HS-5 (cell line): Measurements from ENCODE around the gene UBAC2.

ENCODE experiments used
- DNase-seq: peaks from one replicate; pipeline ENCODE4 v3.0.0-alpha.2; 2012; ENCODE audit warnings: low read depth

UBAC2 gene

GRCh38 chr13:99339230-99339721 lies 138.6 kb downstream of the UBAC2 start:
- DNase-seq: no peak

GRCh38 chr13:99339736-99340397 lies 139.2 kb downstream of the UBAC2 start:
- no peak for DNase-seq

GRCh38 chr13:99340638-99341037 lies 140.0 kb downstream of the UBAC2 start:
- DNase-seq: no peak

GRCh38 chr13:99341969-99342722 lies 141.5 kb downstream of the UBAC2 start:
- no peak for DNase-seq

- DNase-seq: no peak
Measured at GRCh38 chr13:99342723-99343315, 142.2 kb downstream of the UBAC2 start.

GRCh38 chr13:99344610-99345208 lies 144.1 kb downstream of the UBAC2 start:
- no peak for DNase-seq

GRCh38 chr13:99345345-99345744 lies 144.7 kb downstream of the UBAC2 start:
- no peak for DNase-seq

GRCh38 chr13:99346335-99347042 lies 145.8 kb downstream of the UBAC2 start:
- no peak for DNase-seq

- no peak for DNase-seq
Measured at GRCh38 chr13:99347335-99347878, 146.8 kb downstream of the UBAC2 start.

- no peak for DNase-seq
Measured at GRCh38 chr13:99347911-99348451, 147.3 kb downstream of the UBAC2 start.

- no peak for DNase-seq
Measured at GRCh38 chr13:99350191-99350590, 149.5 kb downstream of the UBAC2 start.

- DNase-seq: no peak
Measured at GRCh38 chr13:99351772-99352171, 151.1 kb downstream of the UBAC2 start.

GRCh38 chr13:99352351-99353245 lies 151.9 kb downstream of the UBAC2 start:
- no peak for DNase-seq

GRCh38 chr13:99353246-99353600 lies 152.6 kb downstream of the UBAC2 start:
- no peak for DNase-seq

- no peak for DNase-seq
Measured at GRCh38 chr13:99353836-99354235, 153.2 kb downstream of the UBAC2 start.

GRCh38 chr13:99354371-99354951 lies 153.8 kb downstream of the UBAC2 start:
- no peak for DNase-seq

GRCh38 chr13:99355267-99356011 lies 154.8 kb downstream of the UBAC2 start:
- DNase-seq: no peak

GRCh38 chr13:99356012-99356261 lies 155.3 kb downstream of the UBAC2 start:
- no peak for DNase-seq

GRCh38 chr13:99356262-99357091 lies 155.8 kb downstream of the UBAC2 start:
- DNase-seq: no peak
